Stimulated activated CD4-positive, alpha-beta T cell treated with anti-CD3 and anti-CD28 coated beads, Interleukin-12 subunit alpha, Interleukin-12 subunit beta, amount 100 ng/mL, for 24 hours (primary cell): ENCODE measurements around the gene GRIK3.
"Not testable (repeated sequence)": the region's sequence is repeated elsewhere in the genome, so short reads cannot be mapped to it uniquely, and the experiment has no call there.

ENCODE experiments used
- DNase-seq, 2 experiments: peaks; one replicate each; pipeline ENCODE4 v3.0.0-alpha.2; 2020; ENCODE audit warnings: low read depth in 2 of 2

The GRIK3 gene

GRCh38 chr1:36787312-36787913 lies 246.9 kb downstream of the GRIK3 start:
- DNase-seq: no peak

GRCh38 chr1:36786425-36786824 lies 247.9 kb downstream of the GRIK3 start:
- no peak for DNase-seq

DNA sequence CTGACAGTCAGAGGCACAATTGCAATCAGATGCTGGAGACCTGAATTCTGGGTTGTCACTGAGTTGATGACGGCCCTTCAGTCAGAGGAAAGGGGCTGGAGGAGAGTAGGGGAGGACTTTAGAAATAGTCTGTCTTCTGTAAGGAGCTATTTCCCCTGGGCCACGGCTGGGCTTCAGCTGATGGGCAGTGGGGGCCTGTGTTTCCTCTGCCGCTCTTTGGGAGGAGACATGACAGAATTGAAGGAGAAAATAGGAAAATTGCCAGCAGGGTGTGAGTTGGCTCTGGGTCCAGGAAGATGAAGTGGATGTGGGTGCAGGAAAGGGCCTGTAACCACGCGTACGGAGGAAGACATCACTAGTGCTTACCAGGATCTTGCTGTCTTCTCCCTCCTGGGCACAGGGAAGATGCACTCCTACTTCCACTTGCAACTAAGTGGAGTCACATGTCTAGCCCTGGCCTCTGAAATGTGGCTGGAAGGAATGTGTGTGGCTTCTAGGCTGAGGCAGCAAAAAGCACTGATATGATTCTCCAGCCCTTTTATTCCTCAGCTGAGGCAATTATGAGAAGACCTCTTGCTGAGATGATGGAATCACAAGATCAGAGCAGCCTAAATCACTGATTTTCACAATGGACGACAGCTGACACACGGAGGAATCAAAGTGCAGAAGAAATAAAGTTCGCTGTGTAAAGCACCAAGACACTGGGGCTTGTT lies 250.0 kb downstream of the GRIK3 start:
- DNase-seq: no peak

GRCh38 chr1:36783475-36783874 lies 250.8 kb downstream of the GRIK3 start:
- no peak for DNase-seq

DNA sequence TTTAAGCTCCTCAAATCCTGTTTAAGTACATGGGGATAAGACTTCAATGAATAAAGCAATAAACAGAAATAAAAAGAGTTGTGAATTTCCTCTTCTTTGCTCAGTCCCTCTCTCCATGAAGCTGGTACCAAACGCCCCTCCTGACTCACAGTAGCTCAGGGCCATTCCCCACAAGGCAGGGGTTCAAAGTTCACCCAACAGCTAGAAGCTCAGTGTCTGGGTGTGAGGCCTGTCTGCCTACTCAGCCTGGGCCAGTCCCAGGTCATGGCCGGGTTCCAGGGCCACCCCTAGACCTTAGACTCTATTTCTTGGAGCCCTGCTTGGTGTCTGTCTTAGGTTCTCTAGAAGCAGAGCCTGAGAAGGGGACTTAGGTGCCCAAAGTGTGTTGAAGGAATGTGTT lies 251.5 kb downstream of the GRIK3 start:
- no peak for DNase-seq

DNA sequence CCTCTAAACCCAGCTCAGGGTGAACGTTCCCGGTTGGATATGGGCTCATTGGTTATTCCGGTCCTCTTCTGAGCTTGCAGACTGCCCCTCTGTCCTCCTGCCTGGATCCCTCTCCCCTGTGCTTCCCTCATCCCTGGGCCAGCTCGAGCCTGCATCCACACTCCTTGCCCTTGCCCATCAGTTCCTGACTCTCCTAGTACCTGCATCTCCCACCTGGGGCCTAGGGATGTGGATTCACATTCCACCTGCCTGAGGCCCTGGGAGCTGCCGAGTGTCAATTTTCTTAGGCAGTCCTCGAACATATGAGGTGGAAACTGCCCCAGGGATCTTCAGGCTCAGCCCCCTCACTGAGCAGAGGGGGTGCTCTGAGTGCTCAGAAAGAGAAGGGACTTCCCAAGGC lies 252.2 kb downstream of the GRIK3 start:
- no peak for DNase-seq

DNA sequence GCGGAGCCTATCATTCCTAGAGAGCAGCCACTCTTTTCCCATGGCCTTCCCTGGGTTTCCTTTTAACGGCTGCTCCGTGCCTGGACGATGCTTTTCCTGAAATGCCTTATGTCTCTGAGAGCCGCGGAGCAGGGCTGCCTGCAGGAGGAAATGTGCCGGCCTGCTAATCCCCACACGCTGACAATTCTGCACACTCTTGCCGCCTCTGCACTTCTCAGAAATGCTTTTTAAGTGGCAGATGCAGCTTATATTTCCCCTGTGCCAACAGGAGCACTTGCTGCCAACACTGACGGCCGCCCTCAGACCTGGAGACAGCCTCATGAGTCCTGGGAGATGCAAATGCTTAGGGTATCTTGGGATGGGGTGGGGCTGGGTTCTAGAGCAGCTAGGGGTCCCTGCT lies 253.2 kb downstream of the GRIK3 start:
- no peak for DNase-seq

GRCh38 chr1:36778740-36779139 lies 255.6 kb downstream of the GRIK3 start:
- no peak for DNase-seq

DNA sequence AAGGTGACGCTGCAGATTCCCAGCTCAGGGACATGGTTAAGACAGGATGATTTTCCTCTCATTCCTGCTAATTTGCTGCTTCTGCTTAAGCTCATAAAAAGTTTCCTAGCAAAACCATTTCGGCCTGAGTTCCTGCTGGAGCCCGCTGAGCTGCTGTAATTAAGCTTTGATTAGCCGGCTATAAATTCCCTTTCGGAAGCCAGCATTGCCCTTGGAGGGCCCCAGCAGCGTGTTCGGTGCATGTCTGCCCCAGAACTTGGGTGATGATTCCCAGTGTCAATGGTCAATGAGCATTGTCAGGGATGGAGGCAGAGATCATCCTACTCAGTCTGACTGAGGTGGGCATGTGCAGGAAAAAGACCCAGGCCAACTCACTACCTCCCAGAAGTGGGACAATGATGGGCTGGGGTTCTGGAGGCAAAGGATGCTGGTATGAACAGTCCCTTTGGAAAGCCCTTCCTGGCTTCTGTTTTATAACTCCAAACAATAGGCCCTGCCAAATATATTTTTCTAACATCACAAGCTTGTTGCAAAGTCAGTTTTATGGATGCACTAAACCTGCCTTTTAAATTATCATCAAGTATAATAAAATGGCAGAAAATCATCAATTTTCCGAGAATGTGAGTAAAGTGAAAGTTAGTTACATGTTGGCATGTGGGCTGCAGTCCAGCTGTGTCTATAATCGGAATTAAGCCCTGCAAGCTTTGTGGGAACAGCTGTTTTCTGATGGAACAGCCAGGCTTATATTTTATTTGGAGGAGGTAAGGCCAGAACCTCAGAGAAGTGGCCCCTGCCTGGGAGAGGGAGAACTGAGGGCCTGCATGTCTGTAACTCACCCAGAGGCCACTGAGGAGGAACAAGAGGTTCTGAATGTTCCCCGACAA lies 257.1 kb downstream of the GRIK3 start:
- DNase-seq: no peak

DNA sequence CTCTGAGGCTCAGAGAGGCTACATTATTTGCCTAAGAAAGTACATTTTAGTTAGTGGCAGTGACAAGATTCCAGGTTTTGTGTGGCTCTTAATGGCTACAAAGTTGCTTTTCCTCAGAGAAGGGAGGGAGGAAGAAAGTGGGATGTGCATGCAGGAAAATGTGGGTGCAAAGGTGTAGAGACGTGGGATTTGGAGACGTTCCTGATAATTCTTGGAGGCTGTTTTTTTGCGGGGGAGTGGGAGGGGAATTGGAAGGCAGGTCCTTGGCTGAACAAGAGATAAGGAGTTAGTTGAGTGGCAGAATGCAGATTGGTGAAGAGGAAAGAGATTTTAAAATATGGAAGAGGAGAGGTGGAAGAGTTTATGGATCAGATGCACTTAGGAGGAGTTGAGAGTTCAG lies 258.1 kb downstream of the GRIK3 start:
- no peak for DNase-seq

DNA sequence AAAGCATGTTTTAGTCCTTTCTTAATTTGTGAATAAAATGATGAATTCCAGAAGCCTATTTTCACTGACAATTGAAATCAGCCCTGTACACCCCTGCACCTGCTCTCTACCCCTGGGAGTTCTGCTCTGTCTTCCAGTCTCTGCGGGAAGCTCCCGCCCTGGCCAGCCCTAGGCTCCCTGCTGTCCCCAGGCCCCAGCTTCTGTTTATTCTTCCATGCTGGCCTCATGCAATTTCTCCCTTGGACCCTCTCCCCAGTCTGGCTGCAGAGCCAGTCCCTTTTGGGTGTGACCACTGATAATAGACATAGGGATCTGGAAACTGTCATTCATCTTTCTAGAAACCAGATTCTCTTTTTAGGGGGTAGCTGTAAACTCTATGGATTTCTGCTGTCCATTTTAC lies 258.6 kb downstream of the GRIK3 start:
- no peak for DNase-seq

DNA sequence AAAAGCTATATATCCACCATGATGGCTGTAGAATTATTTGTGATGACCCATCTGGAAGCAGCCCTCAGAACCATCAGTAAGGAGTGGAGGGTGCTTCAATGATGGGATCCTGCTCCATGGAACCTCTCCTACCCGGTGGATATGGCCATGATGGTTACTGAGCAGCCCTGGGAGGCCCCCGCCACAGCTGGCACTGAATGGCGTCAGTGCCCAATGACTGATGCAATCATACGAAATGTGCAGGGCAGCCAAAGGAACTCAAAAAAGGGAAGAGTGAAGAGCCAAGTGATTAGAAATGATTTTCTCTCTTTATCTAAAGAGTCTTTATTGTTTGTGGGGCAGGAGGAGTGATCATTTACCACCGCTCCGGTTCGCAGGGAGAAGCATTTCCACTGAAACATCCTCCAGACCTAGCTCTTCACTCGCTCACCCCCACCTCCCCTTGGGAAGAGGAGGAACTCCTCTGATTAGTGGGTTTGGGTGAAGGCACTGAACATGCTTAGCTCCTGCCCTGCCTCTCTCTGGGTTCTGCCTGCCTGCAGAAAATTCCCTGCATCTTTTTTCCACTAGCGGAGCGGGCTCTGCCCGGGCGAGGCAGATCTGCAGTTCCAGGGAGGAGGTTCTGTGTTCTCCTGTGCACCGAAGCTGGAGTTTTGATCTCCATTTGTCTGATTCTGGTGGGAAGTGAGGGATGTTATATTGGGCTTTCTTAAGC lies 260.3 kb downstream of the GRIK3 start:
- no peak for DNase-seq

DNA sequence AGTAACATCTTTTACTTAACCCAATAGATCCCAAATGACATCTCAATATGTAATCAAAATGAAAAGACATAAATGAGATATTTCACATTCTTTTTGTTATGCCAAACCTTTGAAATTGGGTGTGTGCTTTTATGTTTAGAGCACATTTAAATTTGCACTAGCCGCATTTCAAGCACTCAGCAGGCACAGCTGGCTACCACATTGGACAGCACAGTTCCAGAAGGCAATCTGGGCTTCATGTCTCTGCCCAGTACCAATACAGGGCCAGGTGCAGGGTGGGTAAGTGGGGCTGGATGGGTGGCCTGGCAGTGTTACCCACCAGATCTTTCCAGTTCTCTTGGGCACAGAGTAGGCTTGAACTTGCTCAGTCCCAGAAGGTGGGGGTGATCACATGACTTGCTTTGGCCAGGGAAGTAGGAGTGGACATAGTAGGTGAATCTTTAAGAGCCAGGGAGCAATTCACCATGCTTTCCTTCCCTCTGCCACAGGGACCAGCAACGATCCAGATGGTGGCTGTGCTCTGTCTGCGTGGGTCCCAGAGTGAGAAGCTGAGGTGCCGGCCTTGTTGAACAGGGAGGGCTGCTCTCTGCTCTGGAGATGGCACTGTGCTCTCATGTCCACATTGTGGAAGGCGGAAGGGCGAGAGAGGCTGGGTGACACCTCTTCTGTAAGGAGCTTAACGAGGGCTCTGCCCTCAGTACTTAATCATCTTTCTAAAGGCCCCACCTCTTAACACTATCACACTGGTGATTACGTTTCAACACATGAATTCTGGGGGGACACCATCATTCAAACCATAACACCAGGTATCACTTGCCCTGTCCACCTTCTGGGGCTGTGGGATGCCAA lies 261.4 kb downstream of the GRIK3 start:
- no peak for DNase-seq

DNA sequence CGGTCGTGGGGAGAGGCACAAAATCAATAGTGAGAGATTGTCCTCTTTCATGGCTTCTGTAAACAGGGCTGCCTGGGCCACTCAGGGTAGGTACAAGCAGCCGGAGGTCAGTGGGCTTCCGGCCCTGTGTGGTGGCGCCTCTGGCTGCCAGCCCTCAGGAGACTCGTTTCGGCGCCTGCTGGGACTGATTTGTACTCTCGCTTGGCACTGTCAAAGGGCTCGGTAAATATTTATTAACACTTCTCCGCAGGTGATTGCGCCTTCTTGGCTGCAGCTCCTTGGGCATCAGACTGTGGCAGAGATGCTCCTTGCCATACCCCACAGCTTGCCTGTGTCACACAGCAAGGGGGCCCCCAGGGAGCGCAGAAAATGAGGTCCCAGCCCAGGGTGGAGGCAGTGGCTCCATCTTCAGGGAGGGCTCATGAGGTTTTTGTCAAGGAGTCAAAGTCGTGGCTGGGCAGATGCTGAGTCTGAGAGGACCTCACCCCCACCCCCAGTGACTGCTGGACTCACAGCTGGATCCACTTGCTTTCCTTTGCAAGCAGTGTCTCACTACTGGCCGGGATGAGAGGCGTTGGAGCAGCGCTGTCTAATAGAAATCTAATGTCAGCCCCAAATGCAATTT lies 262.5 kb downstream of the GRIK3 start:
- DNase-seq: no peak

DNA sequence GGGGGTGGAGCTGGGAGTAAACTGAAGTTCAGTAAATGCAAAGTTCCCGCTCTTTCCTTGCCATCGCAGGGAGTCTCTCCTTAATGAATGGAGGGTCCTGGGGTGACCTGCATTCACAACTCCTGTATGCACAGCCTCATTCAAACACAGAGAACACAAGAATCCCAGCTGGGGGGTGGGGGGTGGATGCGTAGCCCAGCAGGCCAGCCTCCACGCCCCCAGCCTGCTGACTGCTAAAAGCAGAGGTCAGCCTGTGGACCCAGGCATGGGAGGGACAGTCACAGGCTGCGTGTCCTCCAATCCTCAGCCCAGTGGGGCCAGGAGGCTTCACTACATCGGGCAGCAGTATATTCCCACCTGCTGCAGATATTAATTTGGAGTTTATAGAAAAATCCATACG lies 263.1 kb downstream of the GRIK3 start:
- DNase-seq: no peak

DNA sequence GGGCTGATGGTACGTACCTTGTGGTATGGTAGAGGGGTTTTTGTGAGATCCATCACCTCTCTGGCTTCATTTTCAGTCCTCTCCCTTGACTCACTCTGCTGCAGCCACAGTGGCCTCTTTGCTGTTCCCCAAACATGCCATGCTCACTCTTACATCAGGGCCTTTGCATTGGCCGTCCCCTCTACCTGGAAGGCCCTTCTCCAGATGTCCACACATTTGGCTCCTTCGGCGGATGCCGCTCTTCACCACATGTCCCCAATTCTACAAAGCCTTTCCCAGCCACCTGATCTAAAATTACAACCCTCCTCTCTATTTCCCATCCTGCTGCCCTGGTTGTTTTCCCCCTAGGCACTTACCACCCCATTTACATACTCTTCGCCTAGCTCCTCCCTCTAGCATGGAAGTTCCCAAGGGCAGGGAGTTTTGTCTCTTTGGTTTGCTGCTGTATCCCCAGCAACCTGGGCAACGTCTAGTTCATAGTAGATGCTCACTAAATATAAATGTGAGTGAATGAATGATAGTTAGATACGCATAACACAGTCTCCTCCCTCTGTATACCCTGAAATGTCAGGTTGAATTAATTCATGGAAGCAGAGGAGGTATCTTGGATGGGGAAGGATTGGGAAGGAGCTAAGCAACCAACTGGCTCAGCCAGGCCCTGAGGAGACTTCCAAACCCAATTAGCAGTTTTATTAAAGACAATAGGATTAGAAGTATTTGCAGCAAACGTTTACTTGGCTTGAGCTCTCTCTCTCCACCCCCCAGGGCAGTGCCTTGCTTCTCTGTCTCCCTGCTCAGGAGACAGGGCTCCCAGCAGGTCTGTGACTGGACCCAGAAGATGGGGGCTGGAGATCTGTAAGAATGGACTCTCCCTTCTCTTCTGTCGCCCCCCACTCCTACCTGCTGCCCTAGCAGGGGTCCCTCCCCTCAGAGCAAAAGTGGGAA lies 264.2 kb downstream of the GRIK3 start:
- no peak for DNase-seq

DNA sequence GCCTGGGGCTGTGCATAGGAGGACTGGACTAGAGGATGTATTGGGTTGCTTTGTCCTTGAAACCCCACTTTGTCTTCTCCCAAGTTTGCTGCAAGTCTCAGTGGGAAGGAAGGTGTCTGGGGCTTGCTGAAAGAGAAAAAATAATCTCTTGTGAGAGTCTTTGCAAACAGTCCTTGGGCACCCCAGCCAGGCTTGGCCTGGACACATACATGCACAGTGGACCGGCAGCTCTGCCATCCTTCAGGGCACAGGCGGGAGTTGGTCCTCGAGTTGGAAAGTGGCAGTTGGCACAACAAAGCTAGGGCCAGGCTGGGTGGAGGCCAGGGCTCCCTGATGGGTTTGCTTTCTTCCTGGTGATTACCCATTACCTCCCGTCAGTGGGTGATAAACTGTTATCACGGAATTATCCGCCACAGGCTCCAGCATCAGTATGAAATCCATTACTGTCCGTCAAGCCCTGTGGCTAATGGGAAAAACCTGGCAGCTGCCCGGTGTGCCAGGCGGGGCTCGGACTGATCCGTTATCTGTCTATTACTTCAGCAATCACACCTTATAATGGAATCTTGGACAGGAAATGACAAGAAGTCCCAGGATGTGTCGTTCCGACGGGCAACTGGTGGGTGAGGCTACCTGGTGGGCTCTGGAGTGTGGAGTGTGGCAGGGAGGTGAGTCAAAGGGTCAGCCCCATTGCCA lies 265.7 kb downstream of the GRIK3 start:
- no peak for DNase-seq

DNA sequence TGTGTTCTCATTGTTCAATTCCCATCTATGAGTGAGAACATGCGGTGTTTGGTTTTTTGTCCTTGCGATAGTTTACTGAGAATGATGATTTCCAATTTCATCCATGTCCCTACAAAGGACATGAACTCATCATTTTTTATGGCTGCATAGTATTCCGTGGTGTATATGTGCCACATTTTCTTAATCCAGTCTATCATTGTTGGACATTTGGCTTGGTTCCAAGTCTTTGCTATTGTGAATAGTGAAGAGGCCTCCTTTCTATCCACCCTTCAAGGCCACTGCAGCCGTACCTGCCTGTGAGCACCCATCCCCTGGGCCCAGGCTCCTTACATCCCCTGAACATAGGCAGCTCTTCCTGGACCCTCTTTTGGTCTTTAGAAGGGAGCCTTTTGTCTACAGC lies 266.9 kb downstream of the GRIK3 start:
- DNase-seq: not testable (repeated sequence)

GRCh38 chr1:36766481-36766880 lies 267.8 kb downstream of the GRIK3 start:
- no peak for DNase-seq
